GM12878 (cell line): Measurements from ENCODE around the gene EED. TPM values are rescaled to one million over a fixed set of nuclear protein-coding genes. Genes with fewer than 3 reads are reported as not detected.
"Not testable (repeated sequence)": the region's sequence is repeated elsewhere in the genome, so short reads cannot be mapped to it uniquely, and the experiment has no call there.

Experiments used
- ATAC-seq: fragments of 200-7000 bp; cut with Tn5 transposase; 3 replicates; pipeline ENCODE4 v1.9.1; 2020; ENCODE audit warnings: mild to moderate bottlenecking, moderate library complexity
- BruUV-seq: library from RNA; stranded (reverse); fragments of 400-500 nt; replicated peaks from 2 replicates; lab custom pipeline; 2021; lab: Mats Ljungman, UMichigan
- CTCF ChIA-PET: fragments of 300-600 bp; sonication (Branson Sonifier 250); formaldehyde crosslinking; extraction: SDS; loops from one replicate; lab custom pipeline; 2021; ENCODE audit warnings: inconsistent platforms; lab: Yijun Ruan, JAX
- POLR2A ChIA-PET: fragments of 350-600 bp; formaldehyde crosslinking; extraction: SDS; loops from one replicate; lab custom pipeline; 2021; ENCODE audit warnings: inconsistent platforms; lab: Charles Lee
- RAD21 ChIA-PET: fragments of 300-600 bp; sonication (Branson Sonifier 250); formaldehyde crosslinking; loops from one replicate; lab custom pipeline; 2023; ENCODE audit warnings: antibody characterized with exemption; ENCODE audit not compliant: unreplicated experiment; lab: Charles Lee
- SMC1A ChIA-PET: fragments of 300-600 bp; sonication (Branson Sonifier 250); formaldehyde crosslinking; loops from one replicate; lab custom pipeline; 2023; ENCODE audit not compliant: unreplicated experiment, uncharacterized antibody; lab: Charles Lee
- DNase-seq: peaks from one replicate; pipeline ENCODE4 v3.0.0-alpha.2; 2011; ENCODE audit warnings: low read depth, low spot score
- FAIRE-seq: peaks from 3 replicates; lab custom pipeline; 2011; peaks lifted over from hg19 to GRCh38; lab: Jason Lieb, UNC
- H2AFZ ChIP-seq: 2 replicates; pipeline ENCODE4 v1.6.0; 2011; ENCODE audit warnings: low read depth, low read length, control low read depth; ENCODE audit not compliant: control insufficient read depth
- H3K27ac ChIP-seq: 2 replicates; pipeline ENCODE4 v1.5.1; 2011; ENCODE audit warnings: control low read depth; ENCODE audit not compliant: control insufficient read depth, insufficient read depth
- H3K27me3 ChIP-seq, 2 experiments: replicated peaks in 1 of 2; 2 replicates each; pipeline versions ENCODE4 v1.6.0 to v1.6.1; 2011; ENCODE audit warnings: low read length in 1 of 2; ENCODE audit not compliant: control insufficient read depth in 2 of 2, insufficient read depth in 2 of 2
- H3K36me3 ChIP-seq, 2 experiments: 2 replicates each; pipeline ENCODE4 v1.5.1; 2011; ENCODE audit warnings: low read length in 1 of 2; ENCODE audit not compliant: control insufficient read depth in 2 of 2, insufficient read depth in 2 of 2
- H3K4me1 ChIP-seq: 2 replicates; pipeline ENCODE4 v1.6.1; 2011; ENCODE audit warnings: mild to moderate bottlenecking, low read length, moderate library complexity, mixed read lengths; ENCODE audit not compliant: control insufficient read depth, insufficient read depth
- H3K4me2 ChIP-seq: 2 replicates; pipeline ENCODE4 v1.6.0; 2011; ENCODE audit warnings: control low read depth; ENCODE audit not compliant: control insufficient read depth, insufficient read depth
- H3K4me3 ChIP-seq: fragments of 200-600 bp; sonication (generic); 2 replicates; pipeline ENCODE4 v1.5.1; 2016
- H3K79me2 ChIP-seq: 2 replicates; pipeline ENCODE4 v1.6.0; 2011; ENCODE audit warnings: low read length; ENCODE audit not compliant: control insufficient read depth, insufficient read depth
- H3K9ac ChIP-seq: 2 replicates; pipeline ENCODE4 v1.8.0; 2011; ENCODE audit warnings: low read length, control low read depth, mixed read lengths; ENCODE audit not compliant: control insufficient read depth, insufficient read depth
- H3K9me3 ChIP-seq: replicated peaks from 3 replicates; pipeline ENCODE4 v1.5.1; 2011; ENCODE audit warnings: mild to moderate bottlenecking, low read length; ENCODE audit not compliant: control insufficient read depth, insufficient read depth
- H4K20me1 ChIP-seq: 2 replicates; pipeline ENCODE4 v1.6.0; 2011; ENCODE audit not compliant: control insufficient read depth, insufficient read depth
- E2F8 ChIP-seq: fragments of 450-650 bp; IDR thresholded peaks from 2 replicates; pipeline ENCODE4 v1.6.1; 2018; ENCODE audit warnings: mild to moderate bottlenecking, low read depth, moderate library complexity; ENCODE audit not compliant: partially characterized antibody
- JUNB ChIP-seq: IDR thresholded peaks from 2 replicates; pipeline ENCODE4 v1.6.1; 2016; ENCODE audit warnings: antibody characterized with exemption, mild to moderate bottlenecking
- WGBS: methylation state at CpG from one replicate; pipeline ENCODE4 v1.1.6; 2016; ENCODE audit warnings: low lambda C conversion rate; ENCODE audit not compliant: insufficient replicate concordance, insufficient coverage; ENCODE audit errors: missing lambda C conversion rate; 5-methylcytosine and 5-hydroxymethylcytosine counted together
- in situ Hi-C: fragments of 300-500 bp; cut with MboI; formaldehyde crosslinking; loops from 9 replicates; pipeline ENCODE4 v1.14.3; 2018; ENCODE audit warnings: mixed read lengths
- intact Hi-C: fragments of 100-400 bp; cut with micrococcal nuclease; formaldehyde crosslinking; loops from one replicate; pipeline ENCODE4 v1.14.2; 2022; ENCODE audit not compliant: unreplicated experiment
- polyA plus RNA-seq, 11 experiments: library from polyadenylated mRNA; depleted of rRNA in 4 of 11; unstranded in 6 of 11; stranded (reverse) in 5 of 11; fragments of >200 nt; fragmentation: Nextera tagmentation in 4 of 11; fragmentation: Illumina TruSeq in 1 of 11; extraction: Ambion mirVana in 4 of 11; extraction: Trizol in 1 of 11; gene quantifications; 1 replicate in 1 of 11; 2 replicates in 10 of 11; pipeline versions ENCODE4 v1.2.1 to v1.2.3, GENCODE V29; 2011 to 2016; ENCODE audit warnings: inconsistent platforms in 2 of 11, missing spikeins in 2 of 11, low read depth in 1 of 11
- total RNA-seq, 4 experiments: library from RNA; depleted of rRNA in 3 of 4; stranded (reverse); fragments of >200 nt in 3 of 4; fragmentation: Illumina TruSeq in 1 of 4; extraction: Trizol in 1 of 4; gene quantifications; 2 replicates each; pipeline versions ENCODE4 v1.2.1 to v1.2.3, GENCODE V29; 2013 to 2021

Gene EED
- total and polyA plus RNA-seq, 10 of the 15 experiments (the other 5 are each of a cell fraction or from before 2014, with no cell fraction given): 41.5 to 140 (median 72.2) TPM

- no peak for TF ChIP-seq E2F8
- TF ChIP-seq, all 136 proteins: peak for 0
Observed at GRCh38 chr11:86228269-86229038, 16.1 kb upstream of the EED start (continued).

GRCh38 chr11:86229039-86229330 lies 15.6 kb upstream of the EED start:
- H3K9me3 ChIP-seq, in situ Hi-C loops, H3K27ac ChIP-seq, FAIRE-seq, H3K27me3 ChIP-seq, DNase-seq, H3K4me3 ChIP-seq, H3K79me2 ChIP-seq, H3K4me2 ChIP-seq, BruUV-seq, H3K9ac ChIP-seq, H3K36me3 ChIP-seq, H4K20me1 ChIP-seq, H2AFZ ChIP-seq, intact Hi-C loops, H3K4me1 ChIP-seq: not testable (repeated sequence)
- ChIA-PET POLR2A (interaction anchor here (1.0 to 2.4 kb wide), 4 partner anchors 9 to 170 kb away, joined by 3 to 8 read pairs (median 4); no protein-coding TSS in a partner anchor), RAD21 (interaction anchor here (0.7 to 1.0 kb wide), 2 partner anchors 9 to 14 kb away, joined by 4 to 5 read pairs; no protein-coding TSS in a partner anchor), SMC1A (interaction anchor here (0.9 to 3.5 kb wide), 6 partner anchors 11 to 110 kb away, joined by 3 to 17 read pairs (median 4); partner anchors contain the start of gene EED), CTCF (interaction anchor here (1.0 to 1.5 kb wide), 4 partner anchors 10 to 54 kb away, joined by 3 to 4 read pairs (median 3); no protein-coding TSS in a partner anchor)
- 77% methylated on average over 3 of the region's 3 CpGs for WGBS
- TF ChIP-seq JUNB: 0 out of 2 replicates have a peak, but pooled peaks have one; percentile 9
- ATAC-seq: peak; percentile 46
